ENCODE measurements around the gene SHISAL1. TPM values are rescaled to one million over a fixed set of nuclear protein-coding genes. Genes with fewer than 3 reads are reported as not detected.

SHISAL1 gene
- total RNA-seq, 6 experiments from 2014 or later = not detected

- H3K4me3 Mint-ChIP-seq = no peak overlapping the region
- peaks cover 23% of the 10 kb centered on the region for H3K27me3 Mint-ChIP-seq (ENCODE audit: insufficient read depth)
- H3K27ac Mint-ChIP-seq = no peak overlapping the region
- peaks cover 15% of the 10 kb centered on the region for H3K4me1 Mint-ChIP-seq (ENCODE audit: low read depth)
- no peak for DNase-seq
- H3K36me3 Mint-ChIP-seq (ENCODE audit: low read depth) = no peaks in the 10 kb centered on the region
- no peak for TF ChIP-seq CTCF (IDR thresholded peaks at IDR 0.05)
- H3K9me3 Mint-ChIP-seq = no peaks in the 10 kb centered on the region
These were observed 112.3 kb downstream of the SHISAL1 start for GRCh38 chr22:44200451-44200850.

GRCh38 chr22:44199866-44200265 lies 112.9 kb downstream of the SHISAL1 start:
- Mint-ChIP-seq H3K27me3 (ENCODE audit: insufficient read depth) (peaks cover 26% of the 10 kb centered on the region), H3K4me3 (no peak overlapping the region), H3K9me3 (no peaks in the 10 kb centered on the region), H3K27ac (no peak overlapping the region), H3K4me1 (ENCODE audit: low read depth) (peaks cover 15% of the 10 kb centered on the region), H3K36me3 (ENCODE audit: low read depth) (no peaks in the 10 kb centered on the region)
- TF ChIP-seq CTCF (IDR thresholded peaks at IDR 0.05) = no peak
- no peak for DNase-seq

- Mint-ChIP-seq H3K4me1 (ENCODE audit: low read depth) (peaks cover 15% of the 10 kb centered on the region), H3K27me3 (ENCODE audit: insufficient read depth) (peaks cover 28% of the 10 kb centered on the region), H3K9me3 (no peaks in the 10 kb centered on the region), H3K27ac (no peak overlapping the region), H3K36me3 (ENCODE audit: low read depth) (no peaks in the 10 kb centered on the region), H3K4me3 (no peak overlapping the region)
- TF ChIP-seq CTCF (IDR thresholded peaks at IDR 0.05) = no peak
- DNase-seq = no peak
These were observed 113.6 kb downstream of the SHISAL1 start for GRCh38 chr22:44199164-44199563.

GRCh38 chr22:44197271-44197670 lies 115.5 kb downstream of the SHISAL1 start:
- Mint-ChIP-seq H3K27me3 (ENCODE audit: insufficient read depth) (peaks cover 25% of the 10 kb centered on the region), H3K9me3 (no peaks in the 10 kb centered on the region), H3K27ac (no peak overlapping the region), H3K36me3 (ENCODE audit: low read depth) (no peaks in the 10 kb centered on the region), H3K4me1 (ENCODE audit: low read depth) (peaks cover 5% of the 10 kb centered on the region), H3K4me3 (no peak overlapping the region)
- no peak for TF ChIP-seq CTCF (IDR thresholded peaks at IDR 0.05)
- DNase-seq = no peak

- H3K27ac Mint-ChIP-seq = no peak overlapping the region
- peaks cover 25% of the 10 kb centered on the region for H3K27me3 Mint-ChIP-seq (ENCODE audit: insufficient read depth)
- H3K9me3 Mint-ChIP-seq = no peaks in the 10 kb centered on the region
- no peaks in the 10 kb centered on the region for H3K36me3 Mint-ChIP-seq (ENCODE audit: low read depth)
- H3K4me1 Mint-ChIP-seq (ENCODE audit: low read depth) = peaks cover under 1% of the 10 kb centered on the region; the same call in 1 of the 2 replicates
- DNase-seq = no peak
- TF ChIP-seq CTCF (IDR thresholded peaks at IDR 0.05) = no peak
- H3K4me3 Mint-ChIP-seq = no peak overlapping the region
These were observed 116.0 kb downstream of the SHISAL1 start for GRCh38 chr22:44196731-44197131.

GRCh38 chr22:44196241-44196640 lies 116.5 kb downstream of the SHISAL1 start:
- Mint-ChIP-seq H3K27me3 (ENCODE audit: insufficient read depth) (peaks cover 25% of the 10 kb centered on the region), H3K9me3 (no peaks in the 10 kb centered on the region), H3K27ac (no peak overlapping the region), H3K36me3 (ENCODE audit: low read depth) (no peaks in the 10 kb centered on the region), H3K4me3 (no peak overlapping the region), H3K4me1 (ENCODE audit: low read depth) (no peaks in the 10 kb centered on the region)
- TF ChIP-seq CTCF (IDR thresholded peaks at IDR 0.05) = no peak
- DNase-seq = no peak

Measured in HFFc6 (cell line).